AG09319 (cell line): ENCODE results near the gene GLA.
A peak's percentile ranks its signal among the peaks of the same experiment; 100 is the strongest.

Experiments
- DNase-seq: peaks from one replicate; pipeline ENCODE4 v3.0.0-alpha.2; 2010; ENCODE audit warnings: low read depth; ENCODE audit errors: extremely low read depth
- CTCF ChIP-seq: IDR thresholded peaks from 2 replicates; pipeline ENCODE4 v1.5.1; 2011; ENCODE audit warnings: low read depth, mild to moderate bottlenecking, inconsistent platforms, low read length, moderate library complexity

Gene GLA

GRCh38 chrX:101397779-101398178 lies 9.9 kb downstream of the GLA start:
- TF ChIP-seq CTCF, result no peak
- DNase-seq, result no peak

GRCh38 chrX:101395789-101396188 lies 11.9 kb downstream of the GLA start:
- TF ChIP-seq CTCF, result no peak
- DNase-seq, result no peak

- no peak for TF ChIP-seq CTCF
- DNase-seq, result no peak
Measured at GRCh38 chrX:101394372-101394771, 13.4 kb downstream of the GLA start.

- no peak for TF ChIP-seq CTCF
- DNase-seq, result no peak
Measured at GRCh38 chrX:101393530-101394305, 14.0 kb downstream of the GLA start.

- no peak for TF ChIP-seq CTCF
- no peak for DNase-seq
Measured at GRCh38 chrX:101391831-101392230, 15.9 kb downstream of the GLA start.

GRCh38 chrX:101390664-101391525 lies 16.8 kb downstream of the GLA start, which contains the start of gene RPL36A:
RPL36A (plus strand) TSS chrX:101391011; CDS start chrX:101391044, 33 bp downstream.
- TF ChIP-seq CTCF, result peak; percentile 74
- DNase-seq, result peak; percentile 75

- no peak for TF ChIP-seq CTCF
- no peak for DNase-seq
Measured at GRCh38 chrX:101388604-101389003, 19.1 kb downstream of the GLA start.
